ENCODE measurements around the gene TRIO. TPM values are rescaled to one million over a fixed set of nuclear protein-coding genes. Genes with fewer than 3 reads are reported as not detected.

TRIO gene
- total RNA-seq, 2 donors from 2014 or later = 62.0 to 137 TPM

GRCh38 chr5:14417792-14418765 is 274.9 kb downstream of the TRIO start:
- H3K27ac ChIP-seq = no peak overlapping the region
- WGBS, 2 donors = 89 to 91% methylated on average over 17 of the region's 17 CpGs
- H3K4me3 ChIP-seq = no peak overlapping the region
- H3K27me3 ChIP-seq = no peaks in the 10 kb centered on the region
- peaks cover 0 to 5% of the 10 kb centered on the region in 2 donors for H3K36me3 ChIP-seq (replicated peaks in 1 of 2; ENCODE audit: insufficient read depth in 1 of 2, low read depth in 2 of 2)
- no peaks in the 10 kb centered on the region for H3K9me3 ChIP-seq
- DNase-seq (no peak), ATAC-seq (no peak)
- TF ChIP-seq CTCF (IDR thresholded peaks at IDR 0.05) (no peak), POLR2A (IDR thresholded peaks at IDR 0.05) (no peak)
- no peaks in the 10 kb centered on the region for H3K4me1 ChIP-seq
- intact Hi-C loops (cut with DNase I) = no loop called here

GRCh38 chr5:14419686-14420085 is 276.5 kb downstream of the TRIO start:
- ATAC-seq (no peak), DNase-seq (no peak)
- intact Hi-C loops (cut with DNase I) = no loop called here
- Histone ChIP-seq H3K9me3 (no peaks in the 10 kb centered on the region), H3K27ac (no peak overlapping the region), H3K27me3 (no peaks in the 10 kb centered on the region), H3K4me1 (no peaks in the 10 kb centered on the region), H3K36me3 (replicated peaks in 1 of 2; ENCODE audit: insufficient read depth in 1 of 2, low read depth in 2 of 2) (peaks cover 0 to 2% of the 10 kb centered on the region in 2 donors), H3K4me3 (no peak overlapping the region)
- 93 to 98% methylated on average over 10 to 11 of the region's 12 CpGs for WGBS, 2 donors
- TF ChIP-seq CTCF (IDR thresholded peaks at IDR 0.05) (no peak), POLR2A (IDR thresholded peaks at IDR 0.05) (no peak)

- no peak for DNase-seq
- no peak overlapping the region for H3K4me3 ChIP-seq
- no peaks in the 10 kb centered on the region for H3K9me3 ChIP-seq
- H3K27me3 ChIP-seq = no peaks in the 10 kb centered on the region
- H3K27ac ChIP-seq = no peak overlapping the region
- WGBS, 2 donors = 77 to 84% methylated on average over 7 of the region's 7 CpGs
- ATAC-seq = no peak
- peaks cover 0 to 2% of the 10 kb centered on the region in 2 donors for H3K36me3 ChIP-seq (replicated peaks in 1 of 2; ENCODE audit: insufficient read depth in 1 of 2, low read depth in 2 of 2)
- TF ChIP-seq CTCF (IDR thresholded peaks at IDR 0.05) (no peak), POLR2A (IDR thresholded peaks at IDR 0.05) (no peak)
- H3K4me1 ChIP-seq = no peaks in the 10 kb centered on the region
- intact Hi-C loops (cut with DNase I) = no loop called here
Observed at GRCh38 chr5:14420101-14420811, 277.1 kb downstream of the TRIO start.

GRCh38 chr5:14421851-14422250 is 278.7 kb downstream of the TRIO start:
- H3K4me3 ChIP-seq = no peak overlapping the region
- no peaks in the 10 kb centered on the region for H3K27me3 ChIP-seq
- intact Hi-C loops (cut with DNase I) = no loop called here
- H3K9me3 ChIP-seq = no peaks in the 10 kb centered on the region
- no peak for TF ChIP-seq CTCF (IDR thresholded peaks at IDR 0.05)
- H3K4me1 ChIP-seq = no peaks in the 10 kb centered on the region
- 81 to 86% methylated on average over 8 of the region's 8 CpGs for WGBS, 2 donors
- DNase-seq = no peak
- no peak for ATAC-seq
- peaks cover 0 to 2% of the 10 kb centered on the region in 2 donors for H3K36me3 ChIP-seq (replicated peaks in 1 of 2; ENCODE audit: insufficient read depth in 1 of 2, low read depth in 2 of 2)
- H3K27ac ChIP-seq = no peak overlapping the region
